ENCODE data around the gene LYZL2.

DNA sequence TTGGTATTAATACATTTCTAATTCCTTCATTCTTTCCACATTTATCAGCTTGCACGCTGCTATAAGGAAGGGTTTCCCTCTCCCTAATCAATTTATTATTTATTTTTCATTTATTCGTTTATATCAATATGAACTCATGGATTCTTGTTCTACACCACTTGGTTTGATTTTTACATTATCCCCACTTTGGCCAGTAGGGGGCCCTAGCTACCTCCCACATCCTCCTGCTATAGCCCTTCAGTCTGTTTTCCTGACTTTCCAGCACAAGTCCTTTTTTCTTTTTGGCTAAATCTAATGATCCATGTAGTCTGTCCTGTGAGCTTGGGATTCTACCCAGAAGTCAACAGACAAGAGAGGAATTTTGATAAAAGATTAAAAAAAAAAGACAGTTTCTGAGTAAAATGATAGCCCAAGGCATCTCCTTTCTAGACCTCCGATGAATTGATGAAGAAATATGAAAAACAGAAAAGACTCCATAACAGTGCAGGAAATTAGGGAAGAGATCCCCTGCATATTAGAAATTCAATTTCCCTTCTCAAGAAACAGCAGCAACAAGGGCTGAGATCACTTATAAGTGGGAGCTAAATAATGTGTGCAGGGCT lies 47.7 kb downstream of the LYZL2 start:
- TF ChIP-seq POLR2A (IDR thresholded peaks at IDR 0.05; ENCODE audit: low read depth, low read length) (no peak), SPI1 (IDR thresholded peaks at IDR 0.05; ENCODE audit: low read depth, low read length) (no peak), POLR2AphosphoS5 (IDR thresholded peaks at IDR 0.05; ENCODE audit: low read depth, low read length) (no peak), POU2F2 (IDR thresholded peaks at IDR 0.05; ENCODE audit: low read depth, low read length) (no peak), TAF1 (IDR thresholded peaks at IDR 0.05; ENCODE audit: low read depth, low read length) (no peak)

All from GM12891 (cell line).